GM19455 (cell line): Measurements from ENCODE around the gene MZB1.
"Not testable (repeated sequence)": the region's sequence is repeated elsewhere in the genome, so short reads cannot be mapped to it uniquely, and the experiment has no call there.

ENCODE experiments used
- ATAC-seq: cut with Tn5 transposase; IDR thresholded peaks from one replicate; pipeline ENCODE4 v1.9.1; 2021; ENCODE audit not compliant: unreplicated experiment

MZB1 gene

GRCh38 chr5:139378101-139378825, 11.4 kb downstream of the MZB1 start:
- no peak for ATAC-seq

GRCh38 chr5:139377226-139377625, 12.5 kb downstream of the MZB1 start:
- no peak for ATAC-seq

GRCh38 chr5:139376364-139376763, 13.3 kb downstream of the MZB1 start:
- ATAC-seq = no peak

GRCh38 chr5:139374909-139375308, 14.8 kb downstream of the MZB1 start:
- ATAC-seq = no peak

- no peak for ATAC-seq
Measured at GRCh38 chr5:139371482-139372435, 18.0 kb downstream of the MZB1 start.

- no peak for ATAC-seq
Measured at GRCh38 chr5:139369181-139369580, 20.5 kb downstream of the MZB1 start.

- ATAC-seq = no peak
Measured at GRCh38 chr5:139368613-139369012, 21.1 kb downstream of the MZB1 start.

GRCh38 chr5:139364466-139364865, 25.2 kb downstream of the MZB1 start:
- ATAC-seq = no peak

GRCh38 chr5:139363937-139364336, 25.8 kb downstream of the MZB1 start:
- ATAC-seq = no peak

GRCh38 chr5:139361835-139362429, 27.8 kb downstream of the MZB1 start:
- ATAC-seq = no peak

GRCh38 chr5:139360384-139360783, 29.3 kb downstream of the MZB1 start:
- no peak for ATAC-seq

GRCh38 chr5:139358064-139358463, 31.6 kb downstream of the MZB1 start:
- ATAC-seq = no peak

- ATAC-seq = not testable (repeated sequence)
Measured at GRCh38 chr5:139355900-139356299, 33.8 kb downstream of the MZB1 start.

- no peak for ATAC-seq
Measured at GRCh38 chr5:139354186-139354585, 35.5 kb downstream of the MZB1 start.

- ATAC-seq = not testable (repeated sequence)
Measured at GRCh38 chr5:139347863-139348262, 41.9 kb downstream of the MZB1 start.

GRCh38 chr5:139345442-139345841, 44.3 kb downstream of the MZB1 start:
- ATAC-seq = not testable (repeated sequence)

GRCh38 chr5:139344177-139344576, 45.5 kb downstream of the MZB1 start:
- ATAC-seq = no peak

- ATAC-seq = no peak
Measured at GRCh38 chr5:139343476-139343875, 46.2 kb downstream of the MZB1 start.

GRCh38 chr5:139342423-139342723, 47.3 kb downstream of the MZB1 start:
- peak; percentile 47 for ATAC-seq

GRCh38 chr5:139341689-139342422, 47.9 kb downstream of the MZB1 start, which contains the start of gene PAIP2:
PAIP2 (plus strand) TSS chr5:139341854; CDS start chr5:139363785, 21,931 bp downstream.
- ATAC-seq = peak; percentile 89

- peak; percentile 27 for ATAC-seq
Measured at GRCh38 chr5:139341187-139341688, 48.5 kb downstream of the MZB1 start.
